Neural crest cell (in vitro differentiated cells): ENCODE results near the gene STAT1. TPM values are rescaled to one million over a fixed set of nuclear protein-coding genes. Genes with fewer than 3 reads are reported as not detected.

Source experiments
- DNase-seq: peaks from one replicate; pipeline ENCODE4 v3.0.0; 2021; ENCODE audit warnings: low read depth, mixed read lengths, low spot score
- H3K27ac Mint-ChIP-seq: one replicate; pipeline ENCODE4 v1.8.0; 2021; ENCODE audit warnings: mild to moderate bottlenecking, mixed read lengths; ENCODE audit not compliant: unreplicated experiment
- H3K27me3 Mint-ChIP-seq: 2 replicates; pipeline ENCODE4 v1.8.0; 2021; ENCODE audit warnings: low read depth, mild to moderate bottlenecking, mixed read lengths
- H3K36me3 Mint-ChIP-seq: 2 replicates; pipeline ENCODE4 v1.8.0; 2021; ENCODE audit warnings: low read depth, mild to moderate bottlenecking, mixed read lengths
- H3K4me1 Mint-ChIP-seq: 2 replicates; pipeline ENCODE4 v1.8.0; 2021; ENCODE audit warnings: mixed read lengths
- H3K4me3 Mint-ChIP-seq: one replicate; pipeline ENCODE4 v1.8.0; 2021; ENCODE audit warnings: mild to moderate bottlenecking, mixed read lengths
- H3K9me3 Mint-ChIP-seq: 2 replicates; pipeline ENCODE4 v1.8.0; 2021; ENCODE audit warnings: mixed read lengths
- CTCF ChIP-seq: fragments of 200-600 bp; sonication (generic); conservative IDR thresholded peaks from 2 replicates; pipeline ENCODE4 v1.5.0; 2021; ENCODE audit warnings: antibody characterized with exemption, mild to moderate bottlenecking
- total RNA-seq: library from RNA; stranded (reverse); gene quantifications from 2 replicates; pipeline ENCODE4 v1.2.1, GENCODE V29; 2021

Gene STAT1
- total RNA-seq, 1 donor from 2014 or later, result 39.9 TPM

GRCh38 chr2:190974629-190975361, 39.2 kb downstream of the STAT1 start:
- Mint-ChIP-seq H3K4me1 (no peaks in the 10 kb centered on the region), H3K9me3 (no peaks in the 10 kb centered on the region), H3K27me3 (no peaks in the 10 kb centered on the region), H3K4me3 (no peak overlapping the region), H3K36me3 (peaks cover 28% of the 10 kb centered on the region), H3K27ac (no peak overlapping the region)
- no peak for DNase-seq
- TF ChIP-seq CTCF, result no peak

- no peak for DNase-seq
- Mint-ChIP-seq H3K27ac (no peak overlapping the region), H3K4me3 (no peak overlapping the region), H3K9me3 (no peaks in the 10 kb centered on the region), H3K27me3 (no peaks in the 10 kb centered on the region), H3K36me3 (peaks cover 28% of the 10 kb centered on the region), H3K4me1 (no peaks in the 10 kb centered on the region)
- TF ChIP-seq CTCF, result no peak
Observed at GRCh38 chr2:190973726-190974628, 40.0 kb downstream of the STAT1 start.

- H3K36me3 Mint-ChIP-seq, result peaks cover 28% of the 10 kb centered on the region
- no peaks in the 10 kb centered on the region for H3K4me1 Mint-ChIP-seq
- H3K9me3 Mint-ChIP-seq, result no peaks in the 10 kb centered on the region
- no peak overlapping the region for H3K27ac Mint-ChIP-seq
- no peak for TF ChIP-seq CTCF
- no peaks in the 10 kb centered on the region for H3K27me3 Mint-ChIP-seq
- no peak for DNase-seq
- no peak overlapping the region for H3K4me3 Mint-ChIP-seq
Observed at GRCh38 chr2:190973262-190973661, 40.7 kb downstream of the STAT1 start.

GRCh38 chr2:190972846-190973245, 41.1 kb downstream of the STAT1 start:
- no peak for DNase-seq
- TF ChIP-seq CTCF, result no peak
- Mint-ChIP-seq H3K27me3 (no peaks in the 10 kb centered on the region), H3K9me3 (no peaks in the 10 kb centered on the region), H3K4me3 (no peak overlapping the region), H3K36me3 (peaks cover 28% of the 10 kb centered on the region), H3K4me1 (no peaks in the 10 kb centered on the region), H3K27ac (no peak overlapping the region)

GRCh38 chr2:190972213-190972612, 41.8 kb downstream of the STAT1 start:
- Mint-ChIP-seq H3K27me3 (no peaks in the 10 kb centered on the region), H3K36me3 (peaks cover 24% of the 10 kb centered on the region), H3K27ac (no peak overlapping the region), H3K4me3 (no peak overlapping the region), H3K9me3 (no peaks in the 10 kb centered on the region), H3K4me1 (no peaks in the 10 kb centered on the region)
- no peak for TF ChIP-seq CTCF
- no peak for DNase-seq
